CD14-positive monocyte (primary cell): ENCODE measurements around the gene PRDM12. TPM values are rescaled to one million over a fixed set of nuclear protein-coding genes. Genes with fewer than 3 reads are reported as not detected.

Experiments used
- DNase-seq, 3 donors: peaks; one replicate each; pipeline ENCODE4 v3.0.0-alpha.2; 2011 to 2022
- H2AFZ ChIP-seq: 2 replicates; pipeline ENCODE4 v1.6.0; 2012; ENCODE audit warnings: mild to moderate bottlenecking, low read depth, low read length, inconsistent platforms; ENCODE audit not compliant: insufficient read depth, poor library complexity, severe bottlenecking
- H3K27ac ChIP-seq, 2 donors: 1 replicate in 1 of 2; 2 replicates in 1 of 2; pipeline ENCODE4 v1.5.1; 2012 to 2013; ENCODE audit warnings: low read length in 2 of 2, control low read depth in 1 of 2, inconsistent platforms in 1 of 2, low read depth in 1 of 2, mild to moderate bottlenecking in 1 of 2
- H3K27me3 ChIP-seq, 2 donors: one replicate each; pipeline versions ENCODE4 v1.6.0 to v1.6.1; 2011 to 2013; ENCODE audit warnings: low read length in 2 of 2; ENCODE audit not compliant: control insufficient read depth in 2 of 2, insufficient read depth in 2 of 2
- H3K36me3 ChIP-seq, 2 donors: replicated peaks in 1 of 2; 1 replicate in 1 of 2; 2 replicates in 1 of 2; pipeline versions ENCODE4 v1.5.1 to v1.6.1; 2012 to 2013; ENCODE audit warnings: low read length in 2 of 2, control low read depth in 1 of 2, inconsistent platforms in 1 of 2, mild to moderate bottlenecking in 1 of 2; ENCODE audit not compliant: insufficient read depth in 2 of 2, control insufficient read depth in 1 of 2
- H3K4me1 ChIP-seq, 2 donors: 1 replicate in 1 of 2; 2 replicates in 1 of 2; pipeline versions ENCODE4 v1.5.1 to v1.6.1; 2012 to 2013; ENCODE audit warnings: low read length in 2 of 2, control low read depth in 1 of 2, inconsistent platforms in 1 of 2, mild to moderate bottlenecking in 1 of 2, moderate library complexity in 1 of 2; ENCODE audit not compliant: insufficient read depth in 2 of 2, control insufficient read depth in 1 of 2
- H3K4me2 ChIP-seq: replicated peaks from 2 replicates; pipeline ENCODE3; 2012; ENCODE audit warnings: low read length, moderate library complexity, mild to moderate bottlenecking; ENCODE audit not compliant: poor library complexity, severe bottlenecking; ENCODE audit errors: extremely low read depth
- H3K4me3 ChIP-seq, 3 experiments: fragments of 200-600 bp in 1 of 3; sonication (generic) in 1 of 3; replicated peaks in 1 of 3; 1 replicate in 2 of 3; 2 replicates in 1 of 3; pipeline ENCODE4 v1.5.1; 2011 to 2013; ENCODE audit warnings: low read length in 3 of 3, mild to moderate bottlenecking in 3 of 3, control low read depth in 2 of 3, low read depth in 2 of 3, inconsistent platforms in 1 of 3, moderate library complexity in 1 of 3
- H3K79me2 ChIP-seq: 2 replicates; pipeline ENCODE4 v1.6.0; 2012; ENCODE audit warnings: mild to moderate bottlenecking, control low read depth, inconsistent platforms, low read length, moderate library complexity; ENCODE audit not compliant: insufficient read depth
- H3K9ac ChIP-seq: 2 replicates; pipeline ENCODE4 v1.6.0; 2017; ENCODE audit warnings: low read length, mild to moderate bottlenecking; ENCODE audit not compliant: insufficient read depth, poor library complexity, severe bottlenecking
- H3K9me3 ChIP-seq, 2 donors: replicated peaks in 1 of 2; 1 replicate in 1 of 2; 2 replicates in 1 of 2; pipeline versions ENCODE4 v1.5.1 to v1.6.1; 2012 to 2013; ENCODE audit warnings: low read length in 2 of 2, control low read depth in 1 of 2; ENCODE audit not compliant: control insufficient read depth in 1 of 2, insufficient read depth in 1 of 2
- H4K20me1 ChIP-seq: 2 replicates; pipeline ENCODE4 v1.6.0; 2012; ENCODE audit warnings: mild to moderate bottlenecking, low read length, control low read depth, moderate library complexity; ENCODE audit not compliant: insufficient read depth
- H3K27ac Mint-ChIP-seq, 7 donors: one replicate each; pipeline ENCODE4 v1.8.0; 2020; ENCODE audit warnings: mild to moderate bottlenecking in 7 of 7, mixed read lengths in 7 of 7, moderate library complexity in 6 of 7, inconsistent platforms in 2 of 7
- H3K27me3 Mint-ChIP-seq, 3 donors: one replicate each; pipeline ENCODE4 v1.8.0; 2021 to 2022; ENCODE audit warnings: low read depth in 3 of 3, mild to moderate bottlenecking in 3 of 3, mixed read lengths in 3 of 3, moderate library complexity in 3 of 3, inconsistent platforms in 1 of 3
- H3K36me3 Mint-ChIP-seq, 2 donors: one replicate each; pipeline ENCODE4 v1.8.0; 2020; ENCODE audit warnings: mixed read lengths in 2 of 2, inconsistent platforms in 1 of 2, mild to moderate bottlenecking in 1 of 2
- H3K4me1 Mint-ChIP-seq: one replicate; pipeline ENCODE4 v1.8.0; 2020; ENCODE audit warnings: mild to moderate bottlenecking, mixed read lengths
- H3K4me3 Mint-ChIP-seq, 2 donors: one replicate each; pipeline ENCODE4 v1.8.0; 2020; ENCODE audit warnings: mild to moderate bottlenecking in 2 of 2, mixed read lengths in 2 of 2, moderate library complexity in 1 of 2
- H3K9me3 Mint-ChIP-seq, 7 donors: one replicate each; pipeline ENCODE4 v1.8.0; 2020 to 2022; ENCODE audit warnings: mixed read lengths in 7 of 7, mild to moderate bottlenecking in 6 of 7, moderate library complexity in 6 of 7, inconsistent platforms in 2 of 7
- CTCF ChIP-seq: fragments of 200-600 bp; IDR thresholded peaks from one replicate; pipeline ENCODE4 v1.8.0; 2022; ENCODE audit warnings: antibody characterized with exemption, mild to moderate bottlenecking
- WGBS: methylation state at CpG from one replicate; pipeline ENCODE4 v1.1.5; 2013; ENCODE audit warnings: missing lambda C conversion rate; ENCODE audit not compliant: insufficient coverage; 5-methylcytosine and 5-hydroxymethylcytosine counted together
- intact Hi-C, 2 donors: fragments of 100-400 bp; cut with micrococcal nuclease; formaldehyde crosslinking; loops; one replicate each; pipeline versions ENCODE4 v1.15.0 to v1.15.1; 2023
- polyA plus RNA-seq, 3 donors: library from polyadenylated mRNA; depleted of rRNA in 1 of 3; unstranded in 2 of 3; stranded (reverse) in 1 of 3; fragments of 300-500 nt in 2 of 3; fragments of >200 nt in 1 of 3; fragmentation: Illumina TruSeq in 2 of 3; gene quantifications; 1 replicate in 2 of 3; 2 replicates in 1 of 3; pipeline ENCODE4 v1.2.3, GENCODE V29; 2012 to 2021

Gene PRDM12
- polyA plus RNA-seq, 3 donors, result 0.08 TPM; not detected in 2

GRCh38 chr9:130720762-130721161 lies 56.4 kb downstream of the PRDM12 start:
- peaks cover 9% of the 10 kb centered on the region for H3K4me1 Mint-ChIP-seq
- no peak overlapping the region for H3K4me3 Mint-ChIP-seq
- no peak overlapping the region for H3K9ac ChIP-seq
- intact Hi-C loops, result no loop called here
- no peak for TF ChIP-seq CTCF
- no peaks in the 10 kb centered on the region for H3K9me3 ChIP-seq
- 98% methylated on average over 7 of the region's 10 CpGs for WGBS
- DNase-seq, result no peak
- peak overlapping the region in 1 of 7 donors; percentile 42 for H3K27ac Mint-ChIP-seq
- H3K4me1 ChIP-seq, result peaks cover 7% of the 10 kb centered on the region in 2 donors
- no peaks in the 10 kb centered on the region for H3K36me3 ChIP-seq
- no peaks in the 10 kb centered on the region for H3K27me3 ChIP-seq
- H2AFZ ChIP-seq, result no peak overlapping the region
- H3K79me2 ChIP-seq, result peaks cover 38% of the 10 kb centered on the region
- H4K20me1 ChIP-seq, result peaks cover 33% of the 10 kb centered on the region
- peaks cover 10 to 12% of the 10 kb centered on the region in 2 donors for H3K36me3 Mint-ChIP-seq
- H3K27me3 Mint-ChIP-seq, result no peaks in the 10 kb centered on the region
- H3K4me2 ChIP-seq, result no peak overlapping the region
- no peak overlapping the region for H3K27ac ChIP-seq
- H3K9me3 Mint-ChIP-seq, result no peaks in the 10 kb centered on the region
- H3K4me3 ChIP-seq, result no peak overlapping the region

GRCh38 chr9:130728721-130729120 lies 64.3 kb downstream of the PRDM12 start:
- Mint-ChIP-seq H3K4me3 (no peak overlapping the region), H3K9me3 (peaks cover 0 to 2% (median 0%) of the 10 kb centered on the region in 7 donors), H3K27ac (no peak overlapping the region), H3K36me3 (peaks cover 2 to 13% of the 10 kb centered on the region in 2 donors), H3K4me1 (peaks cover 6% of the 10 kb centered on the region), H3K27me3 (no peaks in the 10 kb centered on the region)
- DNase-seq, result no peak
- Histone ChIP-seq H3K4me2 (no peak overlapping the region), H3K4me3 (no peak overlapping the region), H2AFZ (no peak overlapping the region), H4K20me1 (peaks cover 34% of the 10 kb centered on the region), H3K36me3 (no peaks in the 10 kb centered on the region), H3K27ac (no peak overlapping the region), H3K79me2 (peaks cover 16% of the 10 kb centered on the region), H3K9me3 (no peaks in the 10 kb centered on the region), H3K27me3 (no peaks in the 10 kb centered on the region), H3K4me1 (peaks cover 0 to 4% of the 10 kb centered on the region in 2 donors), H3K9ac (no peak overlapping the region)
- WGBS, result 100% methylated on average over 1 of the region's 3 CpGs
- no peak for TF ChIP-seq CTCF
- intact Hi-C loops, result no loop called here
